Stimulated activated CD8-positive, alpha-beta memory T cell treated with anti-CD3 and anti-CD28 coated beads, Interleukin-7, amount 100 ng/mL, for 1 hour (primary cell): ENCODE measurements around the gene GNPNAT1.
"Not testable (repeated sequence)": the region's sequence is repeated elsewhere in the genome, so short reads cannot be mapped to it uniquely, and the experiment has no call there.

Experiments
- DNase-seq, 2 donors: peaks; one replicate each; pipeline ENCODE4 v3.0.0-alpha.2; 2020; ENCODE audit warnings: low read depth in 2 of 2

The GNPNAT1 gene

DNA sequence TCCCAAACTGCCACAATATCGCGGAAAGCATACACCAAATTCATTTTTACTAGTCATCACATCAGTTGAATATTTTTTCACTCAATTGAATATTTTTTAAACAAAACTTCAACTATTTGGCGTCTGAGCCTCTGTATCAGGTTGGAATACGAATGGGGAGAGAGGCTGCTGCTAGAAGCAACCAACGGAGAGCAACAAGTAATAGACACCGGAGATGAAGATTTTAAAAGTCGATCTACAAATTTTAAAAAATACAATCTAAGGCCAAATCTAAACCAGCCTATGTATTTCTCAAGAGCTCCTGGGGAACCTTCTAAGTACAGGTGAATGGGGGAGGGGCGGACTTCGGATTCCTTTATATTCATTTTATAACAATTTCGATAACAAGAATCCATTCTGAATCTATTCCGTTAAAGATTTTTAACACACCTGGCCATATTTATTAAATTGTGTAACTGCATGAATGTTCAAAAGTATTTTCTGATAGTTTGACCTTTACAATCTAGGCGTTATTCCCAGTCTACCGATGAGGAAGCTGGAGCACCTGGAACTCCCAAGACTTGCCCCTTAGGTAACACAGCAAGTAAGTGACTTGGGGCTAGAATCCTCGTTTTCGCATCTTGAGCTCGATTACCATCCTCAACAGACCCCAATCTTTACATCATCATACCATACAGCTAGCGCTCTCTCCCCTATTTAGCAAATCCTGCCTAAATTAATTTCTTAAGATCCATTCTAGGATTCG, 1.2 kb downstream of the GNPNAT1 start:
- DNase-seq = no peak

GRCh38 chr14:52789118-52789517, 2.3 kb downstream of the GNPNAT1 start:
- no peak for DNase-seq

DNA sequence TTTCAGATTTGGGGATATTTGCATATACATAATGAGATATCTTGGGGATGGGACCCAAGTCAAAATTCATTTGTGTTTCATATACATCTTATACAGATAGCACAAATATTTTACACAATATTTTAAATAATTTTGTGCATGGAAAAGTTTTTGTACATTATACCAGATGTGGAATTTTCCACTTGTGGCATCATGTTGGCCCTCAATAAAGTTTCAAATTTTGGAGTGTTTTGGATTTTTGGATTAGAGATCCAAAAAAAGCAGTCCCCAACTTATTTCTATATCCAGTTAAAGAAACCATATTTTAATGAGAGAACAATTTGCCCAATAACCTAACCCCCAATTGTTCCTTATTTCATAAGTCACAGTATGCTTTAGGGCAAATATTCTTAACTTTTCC, 4.5 kb downstream of the GNPNAT1 start:
- DNase-seq = no peak

- no peak for DNase-seq
Observed at GRCh38 chr14:52783206-52783605, 8.2 kb downstream of the GNPNAT1 start.

DNA sequence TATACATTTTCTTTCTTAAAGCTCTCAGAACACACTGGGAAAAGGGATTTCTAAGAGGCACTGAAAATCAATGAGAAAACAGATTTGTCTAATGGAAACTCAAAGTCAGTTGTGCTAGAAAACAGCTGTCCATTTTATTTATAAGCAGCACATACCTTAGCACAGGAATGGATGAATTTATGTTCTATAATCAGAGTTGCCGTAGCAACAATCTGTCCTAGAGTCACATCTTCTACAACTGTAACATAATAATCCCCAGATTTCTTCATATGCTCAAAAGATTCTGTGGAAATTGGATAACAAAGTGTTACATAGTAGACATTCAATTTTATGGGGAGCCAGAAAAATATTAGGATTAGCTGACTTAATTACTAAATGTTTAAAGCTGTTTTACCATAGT, 9.8 kb downstream of the GNPNAT1 start:
- DNase-seq = no peak

- no peak for DNase-seq
Observed at GRCh38 chr14:52780893-52781292, 10.5 kb downstream of the GNPNAT1 start.

- DNase-seq = no peak
Observed at GRCh38 chr14:52778702-52779101, 12.7 kb downstream of the GNPNAT1 start.

DNA sequence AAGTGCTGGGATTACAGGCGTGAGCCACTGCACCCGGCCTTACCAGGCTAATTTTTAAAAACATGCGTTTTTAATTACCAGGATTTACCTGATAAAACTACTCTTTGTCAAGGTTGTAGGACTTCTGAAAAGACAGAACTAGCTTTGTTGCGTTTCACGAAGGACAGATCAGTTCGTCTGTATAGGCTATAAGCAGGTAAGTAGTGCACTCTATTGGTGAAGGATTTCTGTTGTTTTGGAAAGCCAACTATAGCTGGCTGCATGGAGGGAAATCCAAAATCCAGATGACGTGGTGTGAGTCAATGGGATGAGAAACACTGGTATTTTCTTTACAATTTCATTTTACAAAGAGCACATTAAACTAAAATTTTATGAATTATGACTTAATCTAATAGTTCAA, 14.6 kb downstream of the GNPNAT1 start:
- DNase-seq = no peak

GRCh38 chr14:52769887-52770286, 21.5 kb downstream of the GNPNAT1 start:
- DNase-seq = no peak

GRCh38 chr14:52767058-52767833, 24.2 kb downstream of the GNPNAT1 start:
- DNase-seq = no peak

DNA sequence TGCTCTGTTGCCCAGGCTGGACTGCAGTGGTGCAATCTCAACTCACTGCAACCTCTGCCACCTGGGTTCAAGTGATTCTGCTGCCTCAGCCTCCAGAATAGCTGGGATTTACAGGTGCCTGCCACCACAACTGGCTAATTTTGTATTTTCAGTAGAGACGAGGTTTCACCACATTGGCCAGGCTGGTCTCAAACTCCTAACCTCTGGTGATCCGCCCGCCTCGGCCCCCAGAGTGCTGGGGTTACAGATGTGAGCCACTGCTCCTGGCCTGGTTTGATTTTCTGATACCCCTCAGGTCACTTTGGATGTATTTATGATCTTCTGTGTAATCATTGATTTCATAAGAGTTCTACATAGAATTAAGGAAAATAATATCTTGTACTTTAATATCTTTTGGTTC, 28.5 kb downstream of the GNPNAT1 start:
- DNase-seq = not testable (repeated sequence)

GRCh38 chr14:52759145-52759544, 32.3 kb downstream of the GNPNAT1 start:
- DNase-seq = no peak

DNA sequence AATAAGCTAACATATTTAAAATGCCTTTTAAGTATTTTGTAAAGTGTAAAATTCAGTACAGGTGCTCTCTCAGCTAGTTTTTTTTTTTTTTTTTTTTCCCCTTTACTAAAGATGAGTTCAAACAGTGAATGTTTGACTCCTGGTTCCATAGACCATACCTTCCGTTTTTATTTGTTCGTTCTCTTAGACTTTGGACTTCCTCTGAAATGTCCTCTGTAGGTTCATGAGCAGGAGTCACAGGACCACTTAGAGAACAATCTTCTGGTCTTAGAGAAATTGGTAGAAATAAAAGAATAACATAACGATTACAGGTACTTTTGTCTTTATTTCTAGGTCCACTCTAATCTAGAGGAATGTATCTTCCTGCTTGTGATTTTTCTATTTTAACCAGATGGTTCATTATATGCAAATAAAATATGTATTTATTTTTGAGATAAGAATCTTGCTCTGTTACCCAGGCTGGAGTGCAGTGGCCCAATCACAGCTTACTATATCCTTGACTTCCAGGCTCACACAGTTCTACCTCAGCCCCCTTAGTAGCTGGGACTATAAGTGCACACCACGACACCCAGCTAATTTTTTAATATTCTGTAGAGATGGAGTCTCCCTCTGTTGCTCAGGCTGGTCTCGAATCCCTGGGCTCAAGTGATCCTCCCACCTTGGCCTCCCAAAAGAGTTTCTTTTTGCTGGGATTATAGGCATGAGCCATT, 35.6 kb downstream of the GNPNAT1 start:
- DNase-seq = no peak

DNA sequence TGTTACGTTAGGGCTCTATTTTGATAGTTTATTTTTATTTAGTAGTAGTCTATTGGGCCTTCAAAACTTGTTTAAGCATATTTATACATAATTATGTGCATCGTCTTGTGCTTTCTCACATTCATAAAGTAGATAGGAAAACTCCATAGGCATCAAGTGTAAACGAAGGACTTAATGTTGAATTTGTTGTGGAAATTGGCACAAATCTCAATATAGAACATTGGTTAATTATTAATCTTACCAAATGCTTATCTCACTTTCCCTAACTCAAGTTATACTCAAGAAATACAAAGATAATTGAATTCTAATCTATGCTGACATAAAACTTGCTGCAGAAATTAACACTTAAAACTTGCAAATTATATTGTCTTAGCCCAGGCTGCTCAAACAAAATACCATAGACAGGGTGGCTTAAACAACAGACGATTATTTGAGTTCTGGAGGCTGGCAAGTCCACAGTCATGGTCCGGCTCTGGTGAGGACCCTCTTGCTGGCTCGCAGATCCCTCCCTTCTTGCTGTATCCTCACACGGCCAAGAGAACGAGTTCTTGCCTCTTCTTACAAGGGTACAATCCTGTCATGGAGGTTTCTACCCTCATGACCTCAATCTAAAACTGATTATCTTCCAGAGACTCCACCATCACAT, 42.6 kb downstream of the GNPNAT1 start:
- DNase-seq = no peak

DNA sequence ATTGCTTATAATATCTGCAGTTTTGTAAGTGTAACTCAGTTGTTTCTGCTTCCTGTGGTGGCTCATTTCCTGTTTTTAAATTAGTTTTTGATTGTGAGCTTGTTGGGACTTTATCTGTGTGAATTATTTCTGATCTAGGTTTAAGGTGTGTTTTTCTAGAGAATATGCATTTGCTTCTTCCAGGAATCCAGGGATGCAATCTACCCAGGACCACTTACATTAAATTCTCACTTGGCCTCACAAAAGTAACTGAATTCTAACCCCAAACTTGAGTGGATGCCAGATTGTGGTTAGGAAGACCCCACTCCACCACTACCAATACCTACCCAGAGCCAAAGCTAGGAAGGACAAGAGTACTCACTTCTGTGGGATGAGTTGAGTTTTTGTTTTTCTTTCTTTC, 49.5 kb downstream of the GNPNAT1 start:
- DNase-seq = no peak

- no peak for DNase-seq
Observed at GRCh38 chr14:52740751-52741150, 50.7 kb downstream of the GNPNAT1 start.

GRCh38 chr14:52738409-52738808, 53.0 kb downstream of the GNPNAT1 start:
- no peak for DNase-seq

DNA sequence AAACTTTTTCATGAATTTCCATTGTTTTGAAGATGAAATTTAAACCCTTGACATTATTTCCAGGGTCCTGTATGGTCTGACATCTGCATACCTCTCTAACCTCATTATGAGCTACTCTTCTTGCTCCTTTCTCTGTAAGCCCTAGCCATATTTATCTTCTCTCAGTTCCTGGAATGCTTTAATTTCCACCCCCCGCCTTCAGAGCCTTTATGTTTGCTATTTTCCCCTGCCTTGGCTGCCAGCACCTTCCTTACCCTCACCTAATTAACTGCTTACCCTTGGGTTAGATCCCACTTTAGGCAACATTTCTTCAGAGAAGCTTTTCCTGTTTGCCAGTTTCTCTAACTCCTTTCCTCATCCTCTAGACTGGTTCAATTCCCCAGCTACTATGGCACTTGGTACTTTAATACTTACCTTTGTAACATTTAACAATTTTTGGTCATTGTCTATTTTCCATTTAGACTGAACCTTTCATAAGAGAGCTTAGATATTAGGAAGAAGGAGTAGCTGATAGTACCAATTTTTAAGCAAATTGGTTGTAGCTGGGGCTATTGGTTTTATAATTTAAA, 55.4 kb downstream of the GNPNAT1 start:
- no peak for DNase-seq

DNA sequence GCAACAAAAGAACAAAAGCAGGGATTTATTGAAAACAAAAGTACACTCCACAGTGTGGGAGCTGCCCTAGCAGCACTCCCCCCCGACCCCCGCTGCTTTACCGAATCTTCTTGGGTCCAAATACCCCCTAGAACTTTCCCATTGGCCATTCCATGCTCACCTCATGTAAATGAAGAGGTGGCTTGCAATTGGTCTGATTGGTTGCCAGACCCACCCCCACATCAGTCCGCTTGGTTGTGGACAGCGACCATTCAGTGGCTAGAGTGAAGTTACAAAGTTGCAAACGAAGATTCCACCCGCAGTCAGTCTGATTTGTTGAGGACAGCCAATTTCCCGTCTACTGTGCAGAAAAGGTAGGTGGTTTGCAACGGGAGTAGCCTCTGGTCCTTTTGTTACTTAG, 57.6 kb downstream of the GNPNAT1 start:
- DNase-seq = no peak

DNA sequence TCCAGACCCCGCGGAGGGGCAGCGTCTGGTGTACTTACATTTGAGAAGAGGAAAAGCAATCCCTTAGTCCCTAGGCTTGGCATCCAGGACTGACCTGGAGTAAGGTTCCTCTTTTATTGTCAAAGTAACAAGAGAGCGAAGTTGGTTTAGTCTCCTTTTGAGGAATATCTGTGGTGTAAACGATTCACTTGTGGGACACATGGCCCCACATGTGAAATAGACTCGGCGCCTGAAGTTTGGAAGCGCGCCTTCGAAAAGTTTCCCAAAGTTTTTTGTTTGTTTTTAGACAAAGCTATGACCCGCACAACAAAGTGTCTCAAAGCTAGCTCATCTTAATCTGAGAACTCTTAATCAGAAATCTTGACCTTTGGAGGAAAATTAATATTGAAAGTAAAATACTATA, 60.7 kb downstream of the GNPNAT1 start:
- no peak for DNase-seq

- DNase-seq = peak; percentile 95 to 96
Observed at GRCh38 chr14:52729925-52730708, 61.3 kb downstream of the GNPNAT1 start, which contains the start of gene STYX. Gene STYX, plus strand, starts transcription at chr14:52730166. Its CDS starts 309 bp downstream, at chr14:52730475.
